HG02571 (cell line): ENCODE measurements around the gene OR52N2.

Experiments
- ATAC-seq: cut with Tn5 transposase; IDR thresholded peaks from one replicate; pipeline ENCODE4 v1.9.1; 2021; ENCODE audit warnings: mild to moderate bottlenecking, moderate library complexity; ENCODE audit not compliant: unreplicated experiment

OR52N2 gene

DNA sequence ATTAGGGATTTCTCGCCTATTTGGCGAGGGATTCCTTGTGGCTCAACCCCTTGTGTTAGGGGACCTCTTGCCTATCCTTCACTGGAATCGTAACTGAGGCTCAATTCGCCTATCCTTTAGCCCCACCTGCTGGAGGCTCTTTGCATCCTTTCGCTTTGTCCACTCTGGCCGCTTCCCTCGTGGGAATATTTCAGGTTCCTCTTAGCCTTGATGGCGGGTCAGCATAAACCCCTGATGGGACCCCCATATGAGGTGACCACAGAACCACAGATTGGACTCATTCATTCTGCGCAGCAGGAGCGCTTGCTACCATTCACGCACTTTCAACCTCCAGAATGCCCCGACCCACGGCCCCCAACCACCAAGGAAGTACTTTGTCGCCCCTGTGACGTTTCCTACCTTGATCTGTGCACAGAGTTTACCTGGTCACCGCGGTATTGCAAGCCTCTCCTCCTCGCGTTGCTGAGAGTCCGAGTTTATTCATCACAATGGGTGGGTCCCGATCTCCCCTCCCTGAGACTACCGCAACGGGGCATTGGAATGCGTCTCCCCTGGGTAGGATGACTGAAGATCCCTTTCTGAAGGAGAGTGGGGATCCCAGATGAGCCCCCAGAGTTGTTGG lies at the start of gene OR52N2:
OR52N2 (plus strand) TSS at position 425 of the 622 bp plus-strand sequence. CDS start 11,412 bp downstream, outside the sequence.
- ATAC-seq, result peak; percentile 97

DNA sequence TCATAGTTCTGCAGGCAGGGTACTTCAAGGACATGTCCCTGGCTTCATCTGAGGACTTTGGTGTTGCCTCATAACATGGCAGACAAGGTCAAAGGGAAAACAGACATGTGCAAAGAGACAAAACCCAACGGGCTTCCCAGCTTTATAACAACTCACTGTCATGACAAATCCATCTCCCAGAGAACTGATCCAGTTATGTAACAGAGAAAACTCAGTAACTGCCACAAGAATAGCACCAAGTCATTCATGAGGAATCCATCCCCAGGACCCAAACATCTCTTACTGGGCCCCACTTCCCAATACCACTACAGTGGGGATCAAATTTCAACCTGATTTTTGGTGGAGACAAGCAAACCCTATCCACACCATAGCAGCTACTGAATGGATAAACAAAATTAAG lies 41.7 kb upstream of the OR52N2 start:
- no peak for ATAC-seq

DNA sequence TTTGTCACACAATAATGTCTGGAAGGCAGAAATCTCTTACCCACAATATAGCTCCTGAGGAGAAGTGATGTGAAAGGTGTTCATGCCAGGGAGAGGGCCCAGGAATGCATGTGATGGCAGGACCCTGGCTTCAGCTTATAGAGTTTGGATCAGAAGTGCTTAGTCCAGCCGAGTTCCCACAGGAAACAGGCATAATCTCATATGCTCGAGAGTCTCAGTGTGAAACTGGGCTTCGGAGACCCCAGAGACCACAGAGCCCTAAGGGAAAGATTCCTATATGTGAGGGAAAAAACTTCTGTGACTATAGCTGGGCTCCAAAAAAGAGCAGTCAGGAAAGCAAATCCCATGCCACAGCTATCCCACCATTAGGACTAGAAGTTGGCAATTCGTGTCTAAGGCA lies 25.5 kb upstream of the OR52N2 start, which contains the start of gene OR52N5:
OR52N5 (minus strand) TSS at position 101 of the 400 bp plus-strand sequence. CDS start 4,721 bp downstream, outside the sequence.
- ATAC-seq, result no peak

DNA sequence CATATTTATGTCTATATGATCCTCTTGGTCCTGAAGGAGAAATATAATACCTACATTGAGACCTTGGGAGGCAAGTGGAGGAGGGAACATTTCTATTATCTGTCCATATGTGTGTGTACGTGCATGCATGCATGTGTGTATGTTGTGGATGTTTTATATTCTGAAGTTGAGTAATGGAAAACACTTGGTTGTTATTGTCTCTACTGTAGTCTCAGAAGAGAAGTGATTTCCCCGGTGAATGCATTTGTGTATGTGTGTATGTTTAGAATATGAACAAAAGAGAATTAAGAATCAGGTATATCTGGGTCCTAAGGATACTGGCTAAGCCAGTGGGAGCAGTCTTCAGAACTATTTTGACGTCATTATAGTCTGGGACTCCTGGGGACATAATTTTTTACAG lies 17.6 kb upstream of the OR52N2 start, which contains the start of gene OR52N1:
OR52N1 (minus strand) TSS at position 101 of the 400 bp plus-strand sequence. CDS start 2,449 bp downstream, outside the sequence.
- no peak for ATAC-seq

DNA sequence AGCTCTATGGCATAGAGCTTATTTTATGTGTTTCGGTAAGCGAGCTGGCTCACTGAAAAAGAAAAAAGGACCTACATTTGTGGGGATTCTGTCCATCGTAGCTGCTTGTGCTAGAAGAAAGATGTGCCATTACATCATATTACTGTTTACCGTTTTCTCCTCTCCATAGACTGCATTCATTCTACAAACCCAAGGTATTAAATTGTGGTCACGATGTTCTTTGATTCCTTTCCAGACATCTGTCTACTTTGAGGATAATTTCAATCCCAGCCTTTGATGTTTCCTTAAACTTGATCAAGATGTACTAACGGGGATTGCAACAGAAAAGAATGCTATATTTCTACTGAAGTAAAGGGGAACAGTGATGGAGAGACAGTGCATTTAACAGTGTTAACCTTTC lies 12.2 kb upstream of the OR52N2 start:
- no peak for ATAC-seq

DNA sequence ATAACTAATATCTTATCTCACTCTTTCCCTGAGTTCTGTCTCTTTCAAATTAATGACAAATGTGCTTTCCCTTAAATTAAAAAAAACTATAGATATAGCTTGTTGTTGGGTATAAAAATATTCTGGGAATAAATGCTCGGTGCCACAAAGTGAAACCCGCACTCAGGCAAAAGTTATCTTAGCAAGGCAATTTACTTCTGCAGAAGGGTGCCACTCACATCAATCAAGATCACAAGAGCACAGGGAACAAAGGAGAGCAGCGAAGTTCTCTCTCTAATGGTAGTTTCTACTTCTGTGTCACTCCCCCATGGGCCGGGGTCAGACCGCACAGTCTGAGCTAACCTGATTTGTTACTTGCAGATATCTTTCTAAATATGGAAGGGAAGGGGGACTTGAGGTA lies 4.7 kb upstream of the OR52N2 start:
- no peak for ATAC-seq

DNA sequence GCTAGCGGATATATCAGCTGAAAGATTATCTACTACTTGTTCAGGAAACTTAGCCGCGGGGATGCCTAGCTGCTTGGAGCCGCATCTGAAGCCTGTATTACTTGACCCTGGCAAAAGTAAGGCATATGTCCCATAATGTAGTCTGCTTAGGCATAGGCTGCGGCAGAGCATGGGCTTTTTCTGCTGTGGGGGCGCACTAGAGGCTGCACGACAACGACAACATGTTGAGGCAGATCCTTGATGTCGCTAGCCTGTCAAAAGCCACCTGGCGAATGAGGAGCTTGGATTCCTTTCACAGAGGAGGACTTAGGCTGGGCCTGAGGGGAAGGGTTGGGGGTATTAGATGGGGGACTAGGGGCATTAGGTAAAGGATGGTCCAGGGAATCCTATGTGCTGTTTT lies 1.1 kb upstream of the OR52N2 start:
- no peak for ATAC-seq

DNA sequence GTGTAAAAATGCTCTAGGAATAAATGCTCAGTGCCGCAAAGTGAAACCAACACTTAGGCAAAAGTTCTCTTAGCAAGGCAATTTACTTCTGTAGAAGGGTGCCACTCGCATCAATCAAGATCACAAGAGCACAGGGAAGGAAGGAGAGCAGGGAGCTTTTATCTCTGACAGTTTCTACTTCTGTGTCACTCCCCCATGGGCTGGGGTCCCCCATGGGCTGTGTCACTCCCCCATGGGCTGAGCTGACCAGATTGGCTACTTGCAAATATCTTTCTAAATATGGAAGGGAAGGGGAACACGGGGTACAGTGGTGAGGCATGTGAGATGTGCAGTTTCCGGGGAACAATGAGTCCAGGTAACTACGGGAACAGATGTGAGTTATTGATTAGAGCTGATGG lies 397 bp downstream of the OR52N2 start:
- peak; percentile 22 for ATAC-seq

DNA sequence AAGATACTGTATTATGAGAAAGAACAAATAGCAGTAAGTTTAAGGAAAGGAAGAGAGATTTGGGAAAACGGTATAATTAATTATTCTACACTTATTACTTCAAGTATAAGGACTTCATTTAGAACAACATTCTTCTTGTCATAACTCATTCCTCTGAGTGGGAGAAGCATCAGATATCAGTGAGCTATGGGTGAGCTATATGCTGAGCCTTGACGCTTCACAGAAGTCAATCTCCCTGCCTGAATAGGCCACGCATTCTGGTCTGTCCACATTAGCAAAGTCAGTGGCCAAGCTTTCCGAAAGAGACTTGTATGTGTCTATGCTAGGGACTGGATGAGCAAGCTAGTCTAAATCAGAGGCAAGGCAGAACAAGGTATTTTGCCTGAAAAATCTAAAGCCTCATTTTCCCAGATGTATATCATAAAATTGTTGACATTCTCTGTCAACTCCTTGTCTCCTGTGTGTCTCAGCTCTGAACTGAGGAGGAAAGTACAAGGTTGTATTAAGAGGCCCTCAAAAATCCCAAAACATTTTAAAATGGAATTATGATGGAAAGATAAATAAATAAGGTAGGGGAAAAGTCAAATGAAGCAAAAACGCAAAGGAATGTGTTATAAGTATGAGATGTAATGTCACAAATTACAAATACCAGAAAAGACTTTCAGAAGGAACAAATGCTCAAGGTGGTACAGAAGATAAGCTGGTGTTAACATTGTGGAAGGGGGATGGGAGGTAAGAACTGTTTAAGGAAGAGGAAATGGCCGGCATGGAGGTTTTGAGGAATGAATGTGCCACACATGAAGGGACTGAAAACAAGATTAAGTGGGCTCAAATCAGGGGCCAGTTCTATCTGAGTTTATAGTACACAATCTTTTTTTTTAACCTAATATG lies 1.4 kb downstream of the OR52N2 start:
- ATAC-seq, result no peak

DNA sequence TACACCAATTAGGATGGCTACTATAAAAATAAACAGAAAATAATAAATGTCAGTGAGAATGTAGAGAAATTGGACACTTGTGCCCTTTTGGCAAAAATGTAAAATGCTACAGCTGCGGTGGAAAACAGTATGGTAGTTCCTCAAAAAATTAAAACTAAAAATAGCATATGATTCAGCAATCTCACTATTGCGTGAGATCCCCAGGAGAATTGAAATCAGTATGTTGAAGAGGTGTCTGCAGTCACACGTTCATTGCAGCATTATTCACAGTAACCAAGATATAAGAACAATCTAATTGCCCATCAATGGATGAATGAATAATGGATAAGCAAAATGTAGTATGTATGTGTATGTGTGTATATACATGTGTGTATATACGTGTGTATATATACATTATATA lies 6.8 kb downstream of the OR52N2 start:
- no peak for ATAC-seq

DNA sequence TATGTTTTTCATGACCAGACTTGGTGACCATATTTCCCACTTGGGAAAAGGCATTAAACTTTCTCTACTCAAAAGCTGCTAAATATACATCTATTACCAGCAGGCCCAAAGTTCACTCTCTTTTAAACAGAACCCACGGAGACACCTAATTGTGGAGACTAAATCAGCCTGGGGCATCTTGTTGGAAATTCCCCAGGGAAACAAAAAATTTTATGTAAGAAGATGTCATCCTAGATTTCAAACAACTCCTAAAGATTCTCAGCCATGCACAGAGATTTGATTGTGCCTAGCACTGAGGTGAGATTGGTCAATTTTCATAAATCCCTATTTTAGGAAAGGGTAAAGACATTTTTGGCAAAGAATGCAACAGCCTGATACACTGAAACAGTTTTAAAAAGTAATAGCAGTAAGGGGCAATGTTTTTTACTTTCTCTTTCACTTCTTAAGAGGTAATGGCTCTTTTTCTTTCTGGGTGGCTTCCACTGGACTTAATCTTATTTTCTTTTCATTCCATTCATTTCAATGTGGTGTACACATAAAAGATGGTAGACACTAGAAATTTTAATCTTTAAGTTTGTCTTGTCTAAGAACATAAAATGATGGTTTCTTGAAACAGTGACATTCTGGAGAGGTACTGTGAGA lies 9.6 kb downstream of the OR52N2 start:
- no peak for ATAC-seq

DNA sequence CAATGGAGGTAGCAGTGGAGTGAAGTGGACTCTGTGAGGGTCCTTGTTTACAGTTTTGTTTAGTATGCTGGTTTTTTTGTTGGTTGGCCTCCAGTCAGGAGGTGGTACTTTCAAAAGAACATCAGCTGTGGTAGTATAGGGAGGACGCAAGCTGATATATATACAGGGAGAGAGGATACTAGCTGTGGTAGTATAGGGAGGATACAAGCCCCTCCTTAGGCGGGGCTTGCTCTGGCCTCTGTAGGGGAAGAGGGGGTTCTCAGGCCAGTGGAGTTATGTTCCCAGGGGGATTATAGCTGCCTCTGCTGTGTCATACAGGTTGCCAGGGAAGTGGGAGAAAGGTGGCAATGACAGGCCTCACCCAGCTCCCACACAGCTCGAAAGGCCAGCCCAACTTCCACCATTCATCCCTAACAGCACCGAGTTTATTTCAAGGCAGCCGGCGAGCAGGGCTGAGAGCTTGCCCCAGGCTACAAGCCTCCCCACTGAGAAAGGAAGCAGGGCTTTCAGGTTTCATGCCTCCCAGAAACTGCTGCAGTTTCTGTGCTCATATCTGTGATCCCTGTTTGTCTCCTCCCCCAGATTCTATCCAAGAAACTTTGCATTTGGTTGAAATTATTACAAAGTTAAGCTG lies 22.6 kb downstream of the OR52N2 start:
- no peak for ATAC-seq

DNA sequence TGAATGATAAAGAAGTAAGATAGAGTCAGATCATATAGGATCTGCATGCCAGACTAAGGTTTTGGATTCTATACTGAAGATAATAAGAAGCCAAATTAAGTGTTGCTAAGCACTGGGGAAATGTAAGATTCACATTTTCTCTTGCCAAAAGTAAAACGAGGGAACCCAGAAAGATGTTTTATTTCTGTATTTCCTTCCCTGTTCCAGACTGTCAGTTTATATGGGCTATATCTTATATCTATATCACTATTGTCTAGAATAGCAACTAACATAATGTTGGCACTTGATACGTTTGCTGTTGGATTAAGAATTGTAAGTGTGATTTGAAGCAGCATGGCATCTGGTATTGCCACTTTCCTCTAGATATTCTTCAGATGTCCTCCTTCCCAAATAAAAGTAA lies 24.7 kb downstream of the OR52N2 start:
- ATAC-seq, result no peak

DNA sequence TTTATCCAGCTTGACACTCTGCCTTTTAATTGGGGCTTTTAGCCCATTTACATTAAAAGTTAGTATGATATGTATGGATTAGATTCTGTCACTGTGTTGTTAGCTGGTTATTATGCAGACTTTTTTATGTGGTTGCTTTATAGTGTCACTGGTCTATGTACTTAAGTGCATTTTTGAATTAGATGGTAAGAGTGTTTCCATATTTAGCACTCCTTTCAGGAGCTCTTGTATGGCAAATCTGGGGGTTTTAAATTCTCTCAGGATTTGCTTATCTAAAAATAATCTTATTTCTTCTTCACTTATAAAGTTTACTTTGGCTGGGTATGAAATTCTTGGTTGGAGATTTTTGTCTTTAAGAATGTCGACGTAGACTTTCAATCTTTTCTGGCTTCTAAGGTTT lies 29.0 kb downstream of the OR52N2 start:
- no peak for ATAC-seq

DNA sequence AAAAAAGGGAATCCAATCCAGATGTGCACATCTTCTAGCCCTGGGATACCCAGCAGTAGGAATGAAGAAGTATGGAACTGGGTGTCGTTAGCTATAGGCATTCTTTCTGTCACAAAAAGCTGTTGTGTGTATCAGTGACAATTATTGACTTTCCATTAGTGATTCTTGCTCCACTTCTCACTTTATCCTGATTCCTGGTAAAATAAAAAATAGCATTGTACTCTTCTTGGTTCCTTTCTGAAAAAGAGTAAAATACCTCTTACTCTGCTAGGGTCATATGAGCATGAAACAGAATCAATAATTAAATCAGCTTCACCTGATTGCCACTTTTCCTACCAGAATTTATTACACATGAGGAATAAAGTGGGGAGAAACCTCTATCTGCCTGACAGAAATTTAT lies 33.1 kb downstream of the OR52N2 start, which contains the start of gene OR52E6:
OR52E6 (minus strand) TSS at position 101 of the 400 bp plus-strand sequence; CDS start at position 101, 0 bp downstream.
- no peak for ATAC-seq

DNA sequence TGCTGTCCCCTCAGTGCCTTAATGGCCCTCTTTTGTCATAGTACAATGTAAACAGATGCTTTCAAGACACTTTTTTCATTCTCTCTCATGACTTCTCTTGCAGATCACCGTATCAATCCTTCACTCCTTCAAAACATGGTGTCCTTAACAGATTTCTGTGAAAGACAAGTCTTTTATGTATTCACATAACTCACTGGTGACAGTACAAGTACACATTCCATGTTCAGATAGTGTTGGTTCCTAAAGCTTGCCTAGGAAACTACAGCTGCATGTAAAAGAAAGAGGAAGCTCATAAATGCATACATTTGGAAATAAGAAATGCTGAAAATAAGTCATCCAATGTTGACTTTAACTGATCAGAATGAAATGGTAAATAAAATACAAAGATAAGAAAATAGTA lies 38.0 kb downstream of the OR52N2 start:
- ATAC-seq, result no peak

DNA sequence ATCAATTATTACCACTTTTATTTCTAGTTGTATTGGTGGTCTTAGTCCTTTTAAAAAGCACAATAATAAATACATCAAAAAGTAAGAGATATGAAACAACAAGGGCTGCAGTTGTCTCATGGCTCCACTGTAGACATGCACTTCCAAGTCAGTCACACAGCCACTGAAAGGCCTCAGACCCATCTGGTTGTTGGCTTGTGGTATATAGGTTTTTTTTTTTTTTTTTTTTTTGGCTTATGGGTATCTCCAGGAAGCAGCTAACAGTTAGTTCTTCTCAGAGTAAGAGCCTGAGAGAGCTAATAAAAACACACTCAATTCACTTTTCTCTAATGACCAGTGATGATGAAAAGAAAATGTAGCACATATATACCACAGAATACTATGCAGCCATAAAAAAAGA lies 39.0 kb downstream of the OR52N2 start:
- no peak for ATAC-seq

DNA sequence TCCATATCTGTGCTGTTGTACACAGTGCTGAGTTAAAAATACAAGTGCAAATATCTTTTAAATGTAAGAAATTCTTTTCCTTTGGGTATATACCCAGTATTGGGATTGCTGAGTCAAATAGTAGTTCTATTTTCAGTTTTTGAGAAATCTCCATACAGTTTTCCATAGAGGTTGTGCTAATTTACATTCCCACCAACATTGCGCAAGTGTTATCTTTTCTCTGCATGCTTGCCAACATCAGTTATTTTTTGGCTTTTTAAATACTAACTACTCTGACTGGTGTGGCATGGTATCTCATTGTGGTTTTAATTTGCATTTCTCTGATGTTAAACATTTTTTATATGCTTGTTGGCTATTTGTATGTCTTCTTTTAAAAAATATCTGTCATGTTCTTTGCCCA lies 42.3 kb downstream of the OR52N2 start:
- no peak for ATAC-seq

DNA sequence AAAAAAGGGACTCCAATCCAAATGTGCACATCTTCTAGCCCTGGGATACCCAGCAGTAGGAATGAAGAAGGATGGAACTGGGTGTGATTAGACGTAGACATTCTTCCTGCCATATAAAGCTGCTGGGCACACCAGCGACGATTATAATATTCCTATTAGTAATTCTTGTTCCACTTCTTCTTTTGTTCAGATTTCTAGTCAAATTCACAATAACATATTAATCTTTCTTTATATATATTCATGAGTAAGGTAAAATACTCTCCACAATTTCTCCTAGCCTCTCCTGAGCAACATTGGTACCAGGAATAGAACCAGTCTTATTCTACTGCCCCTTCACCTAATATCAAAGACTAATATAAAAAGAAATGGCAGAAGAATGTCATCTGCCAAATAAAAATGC lies 48.9 kb downstream of the OR52N2 start, which contains the start of gene OR52E8:
OR52E8 (minus strand) TSS at position 101 of the 400 bp plus-strand sequence; CDS start at position 101, 0 bp downstream.
- ATAC-seq, result no peak

DNA sequence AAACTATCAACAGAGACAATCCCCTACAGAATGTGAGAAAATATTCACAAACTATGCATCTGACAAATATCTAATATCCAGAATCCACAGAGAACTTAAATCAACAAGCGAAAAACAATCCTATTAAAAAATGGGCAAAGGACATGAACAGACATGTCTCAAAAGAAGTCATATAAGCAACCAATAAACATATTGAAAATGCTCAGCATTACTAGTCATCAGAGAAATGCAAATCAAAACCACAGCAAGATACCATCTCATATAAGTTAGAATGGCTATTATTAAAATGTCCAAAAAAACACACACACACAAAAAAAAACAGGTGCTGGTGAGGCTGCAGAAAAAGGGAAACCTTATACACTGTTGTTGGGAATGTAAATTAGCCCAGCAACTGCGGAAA lies 57.1 kb downstream of the OR52N2 start:
- no peak for ATAC-seq
